Epidermal melanocyte (primary cell): ENCODE data around the gene HNF4A.

Source experiments
- DNase-seq: peaks from one replicate; pipeline ENCODE4 v3.0.0; 2011; ENCODE audit warnings: low spot score; ENCODE audit not compliant: insufficient read length

The HNF4A gene

GRCh38 chr20:44424039-44424495, 68.6 kb downstream of the HNF4A start:
- no peak for DNase-seq

- no peak for DNase-seq
These were observed 70.4 kb downstream of the HNF4A start for GRCh38 chr20:44425923-44426322.

DNA sequence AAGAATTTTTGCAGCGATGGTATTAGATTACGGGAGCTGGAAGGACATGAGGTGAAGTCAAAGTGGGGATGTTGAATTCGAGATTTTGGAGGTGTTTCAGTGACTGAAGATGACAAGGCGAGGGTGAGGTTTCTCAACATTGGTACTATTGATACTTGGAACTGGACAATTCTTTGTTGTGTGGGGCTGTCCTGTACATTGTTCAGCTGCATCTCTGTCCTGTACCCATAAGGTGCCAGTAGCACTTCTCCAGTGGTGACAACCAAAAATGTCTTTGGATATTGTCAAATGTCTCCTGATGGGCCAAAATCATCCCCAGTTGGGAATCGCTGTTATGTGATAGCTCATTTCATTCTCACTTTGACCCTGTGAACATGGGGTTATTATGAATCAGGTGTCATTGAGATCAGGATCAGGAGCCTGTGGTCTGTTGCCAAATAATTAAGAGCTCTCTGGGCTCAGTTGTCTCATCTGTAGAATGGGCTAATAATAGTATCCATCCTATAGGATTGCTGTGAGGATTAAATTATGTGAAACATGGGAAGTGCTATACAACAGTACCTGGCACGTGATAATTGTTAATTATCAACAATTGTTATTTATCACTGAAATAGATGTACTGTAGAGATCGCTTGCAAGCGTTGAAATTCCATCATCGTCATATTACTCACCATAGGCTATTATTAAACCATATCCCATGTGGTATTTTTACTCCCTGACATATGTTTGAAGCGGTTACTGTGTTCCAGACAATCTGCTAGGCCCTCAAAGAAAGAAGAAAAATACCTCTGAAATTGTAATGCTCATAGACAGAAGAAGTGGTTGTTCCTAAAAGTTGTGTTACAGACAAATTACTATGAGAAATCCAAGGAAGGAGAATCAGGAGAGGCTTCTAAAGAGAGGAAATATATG, 71.6 kb downstream of the HNF4A start:
- no peak for DNase-seq

DNA sequence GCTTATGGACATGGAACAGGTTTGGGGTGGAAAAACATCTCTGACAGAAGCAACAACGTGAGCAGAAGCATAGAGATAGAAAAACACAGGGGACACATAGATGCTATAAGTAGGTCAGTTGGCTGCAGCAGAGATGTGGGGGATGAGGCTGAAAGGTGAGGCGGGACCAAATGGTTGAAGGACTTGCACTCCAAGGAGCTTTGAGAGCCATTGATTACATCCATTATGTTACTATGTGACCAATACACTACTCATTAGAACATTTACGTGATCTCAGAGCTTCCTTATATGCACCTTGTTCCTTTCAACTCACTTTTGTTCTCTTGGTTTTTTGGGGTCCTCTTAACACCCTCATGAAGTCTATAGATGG, 72.3 kb downstream of the HNF4A start:
- no peak for DNase-seq

DNA sequence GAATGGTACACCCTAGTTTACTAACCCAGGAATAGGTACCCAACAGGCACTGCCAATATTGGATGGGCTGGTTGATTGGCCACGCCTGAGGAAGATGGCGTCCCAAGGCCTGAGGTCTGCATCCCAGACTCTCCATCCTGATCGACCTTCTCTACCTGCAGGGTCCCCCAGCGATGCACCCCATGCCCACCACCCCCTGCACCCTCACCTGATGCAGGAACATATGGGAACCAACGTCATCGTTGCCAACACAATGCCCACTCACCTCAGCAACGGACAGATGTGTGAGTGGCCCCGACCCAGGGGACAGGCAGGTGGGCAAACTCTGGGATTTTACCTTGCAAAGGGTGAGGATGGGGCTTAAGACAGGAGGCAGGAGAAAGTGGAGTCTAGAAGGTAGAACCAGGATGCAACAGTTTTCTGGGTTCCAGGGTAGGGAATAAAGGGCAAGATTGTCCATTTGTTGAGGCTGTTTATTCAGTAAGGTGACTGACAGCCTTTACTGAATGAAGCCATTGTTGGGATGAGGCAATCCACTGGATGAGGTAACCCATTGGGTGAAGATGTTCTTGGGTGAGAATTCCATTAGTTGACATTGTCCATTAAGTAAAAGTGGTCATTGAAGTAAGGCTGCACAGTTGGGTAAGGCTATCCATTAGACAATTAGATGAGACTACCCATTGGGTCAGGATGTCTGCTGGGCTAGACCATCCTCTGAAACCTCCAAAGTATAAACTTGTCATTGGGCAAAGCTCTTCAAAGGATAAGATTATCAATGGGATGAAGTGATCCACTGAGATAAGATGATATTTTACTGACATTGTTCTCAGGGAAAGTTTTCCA, 72.9 kb downstream of the HNF4A start:
- no peak for DNase-seq

DNA sequence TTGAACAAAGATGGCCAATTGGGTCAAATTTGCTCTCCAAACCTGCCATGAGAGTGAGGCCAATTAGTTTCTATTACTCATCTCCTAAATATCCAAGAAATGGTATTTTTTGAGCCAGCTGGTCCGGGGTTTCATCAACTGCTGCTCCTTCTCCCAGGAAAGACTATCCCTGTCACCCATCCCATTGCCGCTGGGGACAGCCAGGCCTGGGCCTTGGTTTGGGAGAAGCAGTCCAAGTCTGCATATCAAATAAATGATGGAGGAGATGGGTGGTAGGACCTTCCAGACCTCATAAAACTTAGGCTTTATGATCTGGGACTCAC, 73.5 kb downstream of the HNF4A start:
- DNase-seq, result no peak

- no peak for DNase-seq
These were observed 74.1 kb downstream of the HNF4A start for GRCh38 chr20:44429419-44430269.

DNA sequence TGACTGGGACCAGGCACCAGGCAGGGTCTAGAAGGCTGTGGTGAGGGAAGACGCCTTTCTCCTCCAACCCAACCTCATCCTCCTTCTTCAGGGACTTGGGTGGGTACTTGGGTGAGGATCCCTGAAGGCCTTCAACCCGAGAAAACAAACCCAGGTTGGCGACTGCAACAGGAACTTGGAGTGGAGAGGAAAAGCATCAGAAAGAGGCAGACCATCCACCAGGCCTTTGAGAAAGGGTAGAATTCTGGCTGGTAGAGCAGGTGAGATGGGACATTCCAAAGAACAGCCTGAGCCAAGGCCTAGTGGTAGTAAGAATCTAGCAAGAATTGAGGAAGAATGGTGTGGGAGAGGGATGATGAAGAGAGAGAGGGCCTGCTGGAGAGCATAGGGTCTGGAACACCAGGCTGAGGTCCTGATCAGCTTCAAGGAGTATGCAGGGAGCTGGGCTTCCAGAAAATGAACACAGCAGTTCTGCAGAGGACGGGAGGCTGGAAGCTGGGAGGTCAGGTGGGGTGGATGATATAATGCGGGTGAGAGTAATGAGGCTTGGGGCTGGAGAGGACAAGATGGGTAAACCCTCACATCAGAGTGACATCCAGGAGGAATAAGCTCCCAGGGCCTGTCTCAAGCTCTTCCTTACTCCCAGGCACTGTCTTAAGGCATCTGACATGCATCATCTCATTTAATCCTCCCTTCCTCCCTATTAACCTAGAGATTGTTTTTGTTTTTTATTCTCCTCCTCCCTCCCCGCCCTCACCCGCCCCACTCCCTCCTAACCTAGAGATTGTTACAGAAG, 75.0 kb downstream of the HNF4A start:
- no peak for DNase-seq

DNA sequence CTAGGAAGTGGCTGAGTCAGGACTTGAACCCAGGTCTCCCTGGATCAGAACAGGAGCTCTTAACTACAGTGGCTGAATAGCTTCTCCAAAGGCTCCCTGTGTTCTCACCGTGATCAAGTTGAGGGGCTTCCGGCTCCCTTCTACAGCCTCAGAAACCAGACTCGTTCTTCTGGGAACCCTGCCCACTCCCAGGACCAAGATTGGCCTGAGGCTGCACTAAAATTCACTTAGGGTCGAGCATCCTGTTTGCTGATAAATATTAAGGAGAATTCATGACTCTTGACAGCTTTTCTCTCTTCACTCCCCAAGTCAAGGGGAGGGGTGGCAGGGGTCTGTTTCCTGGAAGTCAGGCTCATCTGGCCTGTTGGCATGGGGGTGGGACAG, 75.6 kb downstream of the HNF4A start:
- no peak for DNase-seq

GRCh38 chr20:44431502-44432234, 76.2 kb downstream of the HNF4A start:
- no peak for DNase-seq

DNA sequence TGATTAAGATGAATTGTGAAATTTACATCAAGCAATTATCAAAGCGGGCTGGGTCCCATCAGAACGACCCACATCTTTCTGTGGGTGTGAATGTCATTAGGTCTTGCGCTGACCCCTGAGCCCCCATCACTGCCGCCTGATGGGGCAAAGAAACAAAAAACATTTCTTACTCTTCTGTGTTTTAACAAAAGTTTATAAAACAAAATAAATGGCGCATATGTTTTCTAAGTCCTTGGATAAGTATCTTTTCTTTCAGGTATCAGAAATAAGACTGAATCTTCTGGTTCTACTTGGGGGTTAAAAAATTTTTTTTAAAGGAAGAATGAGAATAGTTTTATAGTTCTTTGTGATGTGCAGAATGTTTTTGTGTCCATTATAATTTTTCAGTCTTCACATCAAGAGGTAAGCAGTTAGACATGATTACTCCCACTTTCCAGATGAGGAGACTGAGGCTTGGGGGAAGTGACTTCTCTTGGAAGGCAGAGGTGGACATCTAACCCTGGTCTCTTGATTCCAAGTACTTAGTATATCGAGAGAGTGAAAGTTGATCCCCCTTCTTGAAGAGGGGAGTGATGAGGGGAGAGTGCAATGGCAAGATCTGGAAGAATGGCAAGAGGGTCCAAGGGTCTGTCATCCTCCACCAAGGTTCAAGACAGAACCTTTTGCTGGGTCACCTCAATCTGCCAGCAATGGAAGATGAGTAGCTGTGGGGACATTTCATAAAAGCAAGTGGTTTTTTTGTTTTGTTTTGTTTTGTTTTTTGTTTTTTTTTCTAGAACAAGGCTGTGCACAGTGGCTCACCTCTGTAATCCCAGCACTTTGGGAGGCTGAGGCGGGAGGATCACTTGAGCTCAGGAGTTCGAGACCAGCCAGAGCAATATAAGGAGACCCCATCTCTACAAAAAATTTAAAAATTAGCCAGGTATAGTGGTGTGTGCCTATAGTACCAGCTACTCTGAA, 77.4 kb downstream of the HNF4A start:
- no peak for DNase-seq

DNA sequence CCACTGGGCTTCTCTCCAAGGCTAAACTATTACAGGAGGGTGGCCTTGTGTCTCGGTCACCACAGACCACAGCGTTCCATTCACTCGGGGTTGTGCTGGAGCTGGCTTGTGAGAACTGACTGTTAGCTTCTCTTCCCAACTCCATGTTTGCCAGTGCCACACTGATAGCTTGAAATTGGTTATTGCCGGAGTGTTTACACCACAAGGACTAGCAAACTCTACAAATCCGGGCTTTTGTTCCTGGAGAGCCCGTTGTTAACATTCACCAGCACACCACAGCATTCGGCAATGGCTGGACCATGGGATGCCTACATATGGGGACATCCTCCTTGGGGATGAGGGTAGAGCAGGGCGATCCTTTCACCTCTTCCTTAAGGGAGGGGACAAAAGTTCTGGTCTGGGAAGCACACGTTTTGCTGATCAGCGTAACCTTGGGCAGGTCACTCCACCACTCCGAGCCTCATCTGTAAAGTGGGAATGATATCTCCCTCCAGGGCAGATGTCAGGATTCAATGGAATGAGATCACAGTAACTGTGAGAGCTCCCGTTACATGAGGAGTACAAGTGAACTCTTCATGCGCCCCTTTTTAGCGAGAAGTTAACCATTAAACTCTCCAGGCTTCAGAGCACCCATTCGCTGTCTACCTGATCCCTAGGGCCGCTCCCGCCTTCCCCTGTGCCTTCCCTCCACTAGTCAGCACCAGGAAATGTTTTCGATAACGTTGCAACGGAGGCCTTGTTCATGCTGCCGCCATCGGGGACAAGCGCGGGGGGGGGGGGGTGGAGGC, 78.4 kb downstream of the HNF4A start:
- DNase-seq, result no peak

DNA sequence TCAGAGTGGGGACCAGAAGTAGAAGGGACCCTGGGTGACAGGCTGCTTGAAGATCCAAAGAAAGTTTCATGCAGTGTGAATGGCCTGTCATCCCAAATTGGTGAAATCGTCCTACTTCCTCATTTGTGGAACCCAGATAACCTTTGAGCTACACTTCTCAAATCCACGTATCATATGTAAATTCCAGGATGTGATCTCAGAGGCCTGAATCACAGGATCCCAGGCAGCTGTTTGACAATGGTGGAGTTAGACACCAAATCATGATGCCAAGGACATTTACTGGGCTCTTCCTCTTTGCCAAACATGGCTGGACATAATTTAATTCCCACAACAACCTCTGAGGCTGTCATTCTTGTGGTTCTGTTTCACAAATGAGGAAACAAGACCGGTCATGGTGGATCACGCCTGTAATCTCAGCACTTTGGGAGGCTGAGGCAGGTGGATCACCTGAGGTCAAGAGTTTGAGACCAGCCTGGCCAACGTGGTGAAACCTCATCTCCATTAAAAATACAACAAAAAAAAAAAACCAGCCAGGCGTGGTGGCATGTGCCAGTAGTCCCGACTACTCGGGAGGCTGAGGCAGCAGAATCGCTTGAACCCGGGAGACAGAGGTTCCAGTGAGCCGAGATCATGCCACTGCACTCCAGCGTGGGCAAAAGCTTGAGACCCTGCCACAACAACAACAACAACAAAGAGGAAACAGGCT, 80.3 kb downstream of the HNF4A start:
- DNase-seq, result no peak

GRCh38 chr20:44436393-44436792, 80.9 kb downstream of the HNF4A start:
- no peak for DNase-seq

DNA sequence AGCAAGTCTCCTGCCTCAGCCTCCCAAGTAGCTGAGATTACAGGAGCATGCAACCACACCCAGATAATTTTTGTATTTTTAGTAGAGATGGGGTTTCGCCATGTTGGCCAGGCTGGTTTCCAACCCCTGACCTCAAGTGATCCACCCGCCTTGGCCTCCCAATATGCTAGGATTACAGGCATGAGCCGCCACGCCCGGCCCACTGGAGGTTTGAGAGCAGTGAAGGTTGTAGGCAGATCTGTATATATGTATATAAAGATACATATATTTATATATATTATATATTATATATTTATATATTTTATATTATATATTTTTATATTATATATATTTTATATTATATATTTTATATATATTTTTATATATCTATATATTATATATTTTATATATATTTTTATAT, 82.0 kb downstream of the HNF4A start:
- DNase-seq, result no peak

- no peak for DNase-seq
These were observed 83.3 kb downstream of the HNF4A start for GRCh38 chr20:44438782-44439181.

GRCh38 chr20:44439318-44439717, 83.8 kb downstream of the HNF4A start:
- DNase-seq, result no peak
